ENCODE results near the gene TSPAN18. TPM values are rescaled to one million over a fixed set of nuclear protein-coding genes. Genes with fewer than 3 reads are reported as not detected.

Gene TSPAN18
- total and polyA plus RNA-seq, 10 of the 15 experiments (the other 5 are each of a cell fraction or from before 2014, with no cell fraction given) = 0.02 to 0.77 (median 0.13) TPM; not detected in 1

GRCh38 chr11:44765026-44765595 lies 38.3 kb downstream of the TSPAN18 start:
- ChIA-PET POLR2A (no interaction called here), SMC1A (ENCODE audit: uncharacterized antibody, unreplicated experiment) (no interaction called here), CTCF (interaction anchor here (4.9 kb wide), 1 partner anchor 11 kb away, joined by 28 read pairs; no protein-coding TSS in a partner anchor), RAD21 (ENCODE audit: unreplicated experiment) (no interaction called here)
- FAIRE-seq = no peak
- no peak for TF ChIP-seq EZH2 (IDR thresholded peaks at IDR 0.05; ENCODE audit: borderline replicate concordance, control insufficient read depth, low read depth, low read length)
- H3K4me1 ChIP-seq (ENCODE audit: control insufficient read depth, insufficient read depth, low read length) = no peaks in the 10 kb centered on the region
- ATAC-seq = no peak
- WGBS (ENCODE audit: insufficient coverage, insufficient replicate concordance, low lambda C conversion rate, missing lambda C conversion rate) = 40% methylated on average over 8 of the region's 8 CpGs
- BruUV-seq (replicated peaks) = no TSS peak
- H2AFZ ChIP-seq (ENCODE audit: control insufficient read depth, low read depth, low read length) = no peak overlapping the region
- H3K9ac ChIP-seq (ENCODE audit: control insufficient read depth, insufficient read depth, low read length) = no peak overlapping the region
- no peak overlapping the region for H3K27ac ChIP-seq (ENCODE audit: control insufficient read depth, insufficient read depth)
- H3K79me2 ChIP-seq (ENCODE audit: control insufficient read depth, insufficient read depth, low read length) = no peaks in the 10 kb centered on the region
- H4K20me1 ChIP-seq (ENCODE audit: control insufficient read depth, insufficient read depth) = no peaks in the 10 kb centered on the region
- in situ Hi-C loops (cut with MboI) (no loop called here), intact Hi-C loops (cut with micrococcal nuclease; ENCODE audit: unreplicated experiment) (no loop called here)
- no peaks in the 10 kb centered on the region for H3K36me3 ChIP-seq (ENCODE audit: control insufficient read depth in 2 of 2, insufficient read depth in 2 of 2, low read length in 1 of 2)
- no peak overlapping the region for H3K4me3 ChIP-seq
- H3K27me3 ChIP-seq (replicated peaks in 1 of 2; ENCODE audit: control insufficient read depth in 2 of 2, insufficient read depth in 2 of 2, low read length in 1 of 2) = peaks cover 0 to 2% of the 10 kb centered on the region in 2 experiments; a peak in 1 of 4 replicates
- H3K9me3 ChIP-seq (replicated peaks; ENCODE audit: control insufficient read depth, insufficient read depth, low read length) = no peaks in the 10 kb centered on the region
- no peak overlapping the region for H3K4me2 ChIP-seq (ENCODE audit: control insufficient read depth, insufficient read depth)
- DNase-seq (ENCODE audit: low read depth, low spot score) = no peak

GRCh38 chr11:44765676-44766075 lies 38.9 kb downstream of the TSPAN18 start:
- CTCF ChIA-PET = interaction anchor here (4.9 kb wide), 1 partner anchor 10 kb away, joined by 28 read pairs; no protein-coding TSS in a partner anchor

More at GRCh38 chr11:44765676-44766075, 38.9 kb downstream of the TSPAN18 start:
- H3K4me1 ChIP-seq (ENCODE audit: control insufficient read depth, insufficient read depth, low read length) = no peaks in the 10 kb centered on the region
- RAD21 ChIA-PET (ENCODE audit: unreplicated experiment) = no interaction called here
- H3K27me3 ChIP-seq (replicated peaks in 1 of 2; ENCODE audit: control insufficient read depth in 2 of 2, insufficient read depth in 2 of 2, low read length in 1 of 2) = peaks cover 0 to 2% of the 10 kb centered on the region in 2 experiments; a peak in 1 of 4 replicates
- SMC1A ChIA-PET (ENCODE audit: uncharacterized antibody, unreplicated experiment) = no interaction called here
- in situ Hi-C loops (cut with MboI) = no loop called here
- TF ChIP-seq ZNF687 (IDR thresholded peaks at IDR 0.05) (no peak), IKZF1 (conservative IDR thresholded peaks at IDR 0.05) (no peak), NR2C1 (IDR thresholded peaks at IDR 0.05) (no peak), PAX5 (IDR thresholded peaks at IDR 0.05; ENCODE audit: borderline replicate concordance, low read depth, low read length) (no peak), SPI1 (IDR thresholded peaks at IDR 0.05; ENCODE audit: borderline replicate concordance, insufficient read depth, low read depth, low read length) (no peak), ZNF384 (IDR thresholded peaks at IDR 0.05; ENCODE audit: borderline replicate concordance, low read depth, low read length) (no peak), SRF (IDR thresholded peaks at IDR 0.05; ENCODE audit: low read depth in 2 of 2, low read length in 2 of 2) (no peak)
- TF ChIP-seq, protein P1, sequence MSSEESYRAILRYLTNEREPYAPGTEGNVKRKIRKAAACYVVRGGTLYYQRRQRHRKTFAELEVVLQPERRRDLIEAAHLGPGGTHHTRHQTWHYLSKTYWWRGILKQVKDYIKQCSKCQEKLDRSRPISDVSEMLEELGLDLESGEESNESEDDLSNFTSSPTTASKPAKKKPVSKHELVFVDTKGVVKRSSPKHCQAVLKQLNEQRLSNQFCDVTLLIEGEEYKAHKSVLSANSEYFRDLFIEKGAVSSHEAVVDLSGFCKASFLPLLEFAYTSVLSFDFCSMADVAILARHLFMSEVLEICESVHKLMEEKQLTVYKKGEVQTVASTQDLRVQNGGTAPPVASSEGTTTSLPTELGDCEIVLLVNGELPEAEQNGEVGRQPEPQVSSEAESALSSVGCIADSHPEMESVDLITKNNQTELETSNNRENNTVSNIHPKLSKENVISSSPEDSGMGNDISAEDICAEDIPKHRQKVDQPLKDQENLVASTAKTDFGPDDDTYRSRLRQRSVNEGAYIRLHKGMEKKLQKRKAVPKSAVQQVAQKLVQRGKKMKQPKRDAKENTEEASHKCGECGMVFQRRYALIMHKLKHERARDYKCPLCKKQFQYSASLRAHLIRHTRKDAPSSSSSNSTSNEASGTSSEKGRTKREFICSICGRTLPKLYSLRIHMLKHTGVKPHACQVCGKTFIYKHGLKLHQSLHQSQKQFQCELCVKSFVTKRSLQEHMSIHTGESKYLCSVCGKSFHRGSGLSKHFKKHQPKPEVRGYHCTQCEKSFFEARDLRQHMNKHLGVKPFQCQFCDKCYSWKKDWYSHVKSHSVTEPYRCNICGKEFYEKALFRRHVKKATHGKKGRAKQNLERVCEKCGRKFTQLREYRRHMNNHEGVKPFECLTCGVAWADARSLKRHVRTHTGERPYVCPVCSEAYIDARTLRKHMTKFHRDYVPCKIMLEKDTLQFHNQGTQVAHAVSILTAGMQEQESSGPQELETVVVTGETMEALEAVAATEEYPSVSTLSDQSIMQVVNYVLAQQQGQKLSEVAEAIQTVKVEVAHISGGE (CRISPR knock-in tag; IDR thresholded peaks at IDR 0.05) = no peak
- H3K4me3 ChIP-seq = no peak overlapping the region
- H3K4me2 ChIP-seq (ENCODE audit: control insufficient read depth, insufficient read depth) = no peak overlapping the region
- H2AFZ ChIP-seq (ENCODE audit: control insufficient read depth, low read depth, low read length) = no peak overlapping the region
- no peaks in the 10 kb centered on the region for H3K9me3 ChIP-seq (replicated peaks; ENCODE audit: control insufficient read depth, insufficient read depth, low read length)
- no peak overlapping the region for H3K27ac ChIP-seq (ENCODE audit: control insufficient read depth, insufficient read depth)
- H3K79me2 ChIP-seq (ENCODE audit: control insufficient read depth, insufficient read depth, low read length) = no peaks in the 10 kb centered on the region
- FAIRE-seq (no peak), DNase-seq (ENCODE audit: low read depth, low spot score) (no peak), ATAC-seq (no peak)
- intact Hi-C loops (cut with micrococcal nuclease; ENCODE audit: unreplicated experiment) = no loop called here
- WGBS (ENCODE audit: insufficient coverage, insufficient replicate concordance, low lambda C conversion rate, missing lambda C conversion rate) = 43% methylated on average over 3 of the region's 3 CpGs
- no peak overlapping the region for H3K9ac ChIP-seq (ENCODE audit: control insufficient read depth, insufficient read depth, low read length)
- H4K20me1 ChIP-seq (ENCODE audit: control insufficient read depth, insufficient read depth) = no peaks in the 10 kb centered on the region
- H3K36me3 ChIP-seq (ENCODE audit: control insufficient read depth in 2 of 2, insufficient read depth in 2 of 2, low read length in 1 of 2) = no peaks in the 10 kb centered on the region
- POLR2A ChIA-PET = no interaction called here
- no TSS peak for BruUV-seq (replicated peaks)
